Naive thymus-derived CD4-positive, alpha-beta T cell (primary cell): ENCODE data around the gene ATP5F1A. TPM values are rescaled to one million over a fixed set of nuclear protein-coding genes. Genes with fewer than 3 reads are reported as not detected.
"Not testable (repeated sequence)": the region's sequence is repeated elsewhere in the genome, so short reads cannot be mapped to it uniquely, and the experiment has no call there.

Source experiments
- ATAC-seq: fragments of 150-1000 bp; cut with Tn5 transposase; 2 replicates; pipeline ENCODE4 v1.10.0; 2021; ENCODE audit warnings: mild to moderate bottlenecking, moderate library complexity
- CTCF ChIA-PET: fragments of 350-600 bp; sonication (Branson Sonifier 250); formaldehyde crosslinking; loops from one replicate; lab custom pipeline; 2021; ENCODE audit warnings: antibody characterized with exemption; lab: Charles Lee
- POLR2A ChIA-PET: fragments of 350-600 bp; sonication (Branson Sonifier 250); formaldehyde crosslinking; loops from one replicate; lab custom pipeline; 2021; ENCODE audit warnings: antibody characterized with exemption, inconsistent platforms; lab: Charles Lee
- DNase-seq, 9 donors: peaks; one replicate each; pipeline versions ENCODE4 v3.0.0 to v3.0.0-alpha.2; 2020 to 2022; ENCODE audit warnings: mixed read lengths in 1 of 9
- H3K27ac ChIP-seq: one replicate; pipeline ENCODE4 v1.7.0; 2013; ENCODE audit warnings: mild to moderate bottlenecking, low read depth, low read length, moderate library complexity
- H3K27me3 ChIP-seq, 2 donors: one replicate each; pipeline ENCODE4 v1.7.0; 2013; ENCODE audit warnings: low read length in 2 of 2, mild to moderate bottlenecking in 2 of 2, moderate library complexity in 2 of 2; ENCODE audit not compliant: control insufficient read depth in 2 of 2, insufficient read depth in 2 of 2
- H3K36me3 ChIP-seq, 3 experiments: 1 replicate in 2 of 3; 2 replicates in 1 of 3; pipeline ENCODE4 v1.7.0; 2013; ENCODE audit warnings: low read length in 3 of 3, mild to moderate bottlenecking in 3 of 3, moderate library complexity in 1 of 3; ENCODE audit not compliant: insufficient read depth in 3 of 3, control insufficient read depth in 2 of 3
- H3K4me1 ChIP-seq, 2 donors: one replicate each; pipeline ENCODE4 v1.7.0; 2013; ENCODE audit warnings: low read length in 2 of 2, mild to moderate bottlenecking in 2 of 2, moderate library complexity in 1 of 2; ENCODE audit not compliant: control insufficient read depth in 2 of 2, insufficient read depth in 2 of 2
- H3K4me3 ChIP-seq: 2 replicates; pipeline ENCODE4 v1.7.0; 2013; ENCODE audit warnings: mild to moderate bottlenecking, low read length
- H3K9me3 ChIP-seq, 3 experiments: 1 replicate in 2 of 3; 2 replicates in 1 of 3; pipeline ENCODE4 v1.7.0; 2013; ENCODE audit warnings: low read length in 3 of 3; ENCODE audit not compliant: control insufficient read depth in 2 of 3
- H3K27ac Mint-ChIP-seq, 9 donors: one replicate each; pipeline ENCODE4 v1.8.0; 2020 to 2022; ENCODE audit warnings: mixed read lengths in 9 of 9, mild to moderate bottlenecking in 8 of 9, moderate library complexity in 5 of 9, inconsistent platforms in 2 of 9
- H3K27me3 Mint-ChIP-seq, 5 donors: one replicate each; pipeline ENCODE4 v1.8.0; 2021 to 2022; ENCODE audit warnings: mixed read lengths in 5 of 5, mild to moderate bottlenecking in 1 of 5
- H3K36me3 Mint-ChIP-seq, 5 donors: one replicate each; pipeline ENCODE4 v1.8.0; 2020 to 2022; ENCODE audit warnings: mixed read lengths in 5 of 5, mild to moderate bottlenecking in 3 of 5, inconsistent platforms in 1 of 5
- H3K4me1 Mint-ChIP-seq, 7 donors: one replicate each; pipeline ENCODE4 v1.8.0; 2020 to 2022; ENCODE audit warnings: mixed read lengths in 7 of 7, mild to moderate bottlenecking in 3 of 7, inconsistent platforms in 1 of 7
- H3K4me3 Mint-ChIP-seq, 10 donors: one replicate each; pipeline ENCODE4 v1.8.0; 2020 to 2022; ENCODE audit warnings: mild to moderate bottlenecking in 10 of 10, mixed read lengths in 10 of 10, moderate library complexity in 6 of 10, inconsistent platforms in 2 of 10
- H3K9me3 Mint-ChIP-seq, 11 donors: one replicate each; pipeline ENCODE4 v1.8.0; 2020 to 2022; ENCODE audit warnings: mixed read lengths in 11 of 11, mild to moderate bottlenecking in 4 of 11, inconsistent platforms in 1 of 11, moderate library complexity in 1 of 11
- intact Hi-C, 2 donors: fragments of 100-400 bp; cut with micrococcal nuclease; formaldehyde crosslinking; loops; one replicate each; pipeline ENCODE4 v1.15.1; 2023
- polyA plus RNA-seq, 2 donors: library from polyadenylated mRNA; unstranded; fragments of 300-500 nt; fragmentation: Illumina TruSeq; gene quantifications; one replicate each; pipeline ENCODE4 v1.2.3, GENCODE V29; 2021
- total RNA-seq, 6 experiments: library from RNA in 5 of 6; stranded (reverse) in 5 of 6; gene quantifications; 1 replicate in 5 of 6; 2 replicates in 1 of 6; pipeline ENCODE4 v1.2.3 and lab custom pipeline; 2021 to 2026

ATP5F1A gene
- total and polyA plus RNA-seq, 7 experiments from 2014 or later, result 181 to 541 (median 220) TPM

- Mint-ChIP-seq H3K9me3 (peaks cover 0 to 2% (median 0%) of the 10 kb centered on the region in 11 donors), H3K27me3 (peaks cover 0 to 2% (median 0%) of the 10 kb centered on the region in 5 donors), H3K27ac (peak overlapping the region in 3 of 9 donors; percentile 2 to 62 (median 47)), H3K4me3 (no peak overlapping the region), H3K4me1 (peaks cover 5 to 46% (median 32%) of the 10 kb centered on the region in 7 donors), H3K36me3 (peaks cover 0 to 5% (median 0%) of the 10 kb centered on the region in 5 donors)
- ChIA-PET CTCF (no interaction called here), POLR2A (no interaction called here)
- no peaks in the 10 kb centered on the region for H3K4me1 ChIP-seq
- H3K27ac ChIP-seq, result no peak overlapping the region
- no peaks in the 10 kb centered on the region for H3K36me3 ChIP-seq
- DNase-seq (no peak), ATAC-seq (no peak)
- H3K9me3 ChIP-seq, result no peaks in the 10 kb centered on the region
- H3K4me3 ChIP-seq, result no peak overlapping the region
- intact Hi-C loops, result loop anchor here in 1 of 2 donors (1.0 kb wide), 1 partner anchor 8 kb away; no protein-coding TSS in a partner anchor
- H3K27me3 ChIP-seq, result no peaks in the 10 kb centered on the region
Measured at GRCh38 chr18:46048641-46049040, 49.5 kb downstream of the ATP5F1A start.

GRCh38 chr18:46047369-46047768 lies 50.7 kb downstream of the ATP5F1A start:
- H3K4me3 Mint-ChIP-seq, H3K4me3 ChIP-seq, H3K9me3 Mint-ChIP-seq, intact Hi-C loops, DNase-seq, H3K36me3 Mint-ChIP-seq, H3K27ac ChIP-seq, H3K9me3 ChIP-seq, ATAC-seq, H3K36me3 ChIP-seq, H3K27me3 Mint-ChIP-seq, H3K27me3 ChIP-seq, CTCF ChIA-PET: not testable (repeated sequence)
- Mint-ChIP-seq H3K4me1 (peaks cover 8 to 46% (median 32%) of the 10 kb centered on the region in 7 donors), H3K27ac (peak overlapping the region in 1 of 9 donors; percentile 17)
- POLR2A ChIA-PET, result interaction anchor here (1.4 kb wide), 1 partner anchor 13 kb away, joined by 5 read pairs; no protein-coding TSS in a partner anchor
- H3K4me1 ChIP-seq, result peaks cover 5 to 12% of the 10 kb centered on the region in 2 donors

- POLR2A ChIA-PET, result interaction anchor here (1.4 kb wide), 1 partner anchor 12 kb away, joined by 5 read pairs; no protein-coding TSS in a partner anchor
- Histone ChIP-seq H3K27ac (no peak overlapping the region), H3K9me3 (no peaks in the 10 kb centered on the region), H3K36me3 (no peaks in the 10 kb centered on the region), H3K4me3 (no peak overlapping the region), H3K27me3 (no peaks in the 10 kb centered on the region), H3K4me1 (peaks cover 12 to 19% of the 10 kb centered on the region in 2 donors)
- H3K27me3 Mint-ChIP-seq, result peaks cover 0 to 2% (median 0%) of the 10 kb centered on the region in 5 donors
- CTCF ChIA-PET, result no interaction called here
- H3K27ac Mint-ChIP-seq, result peak overlapping the region in 5 of 9 donors; percentile 17 to 78 (median 65)
- peaks cover 0 to 8% (median 0%) of the 10 kb centered on the region in 5 donors for H3K36me3 Mint-ChIP-seq
- H3K4me3 Mint-ChIP-seq, result no peak overlapping the region
- no peak for ATAC-seq
- DNase-seq, result no peak
- H3K4me1 Mint-ChIP-seq, result peaks cover 14 to 48% (median 34%) of the 10 kb centered on the region in 7 donors
- intact Hi-C loops, result no loop called here
- H3K9me3 Mint-ChIP-seq, result peaks cover 0 to 2% (median 0%) of the 10 kb centered on the region in 11 donors
Measured at GRCh38 chr18:46046688-46047087, 51.4 kb downstream of the ATP5F1A start.

GRCh38 chr18:46046126-46046525 lies 52.0 kb downstream of the ATP5F1A start:
- Histone ChIP-seq H3K9me3 (no peaks in the 10 kb centered on the region), H3K4me1 (peaks cover 15 to 24% of the 10 kb centered on the region in 2 donors), H3K4me3 (no peak overlapping the region), H3K27ac (no peak overlapping the region), H3K36me3 (no peaks in the 10 kb centered on the region), H3K27me3 (no peaks in the 10 kb centered on the region)
- H3K27ac Mint-ChIP-seq, result peak overlapping the region in 6 of 9 donors; percentile 17 to 78 (median 60)
- peaks cover 0 to 2% (median 0%) of the 10 kb centered on the region in 5 donors for H3K27me3 Mint-ChIP-seq
- no peak overlapping the region for H3K4me3 Mint-ChIP-seq
- intact Hi-C loops, result no loop called here
- DNase-seq (no peak), ATAC-seq (no peak)
- peaks cover 19 to 47% (median 34%) of the 10 kb centered on the region in 7 donors for H3K4me1 Mint-ChIP-seq
- ChIA-PET CTCF (no interaction called here), POLR2A (interaction anchor here (1.4 kb wide), 1 partner anchor 12 kb away, joined by 5 read pairs; no protein-coding TSS in a partner anchor)
- peaks cover 0 to 8% (median 0%) of the 10 kb centered on the region in 5 donors for H3K36me3 Mint-ChIP-seq
- H3K9me3 Mint-ChIP-seq, result peaks cover 0 to 2% (median 0%) of the 10 kb centered on the region in 11 donors

- ChIA-PET POLR2A (interaction anchor here (1.0 to 1.2 kb wide), 3 partner anchors 8 to 14 kb away, joined by 4 to 7 read pairs (median 5); no protein-coding TSS in a partner anchor), CTCF (interaction anchor here (1.3 kb wide), 1 partner anchor 31 kb away, joined by 7 read pairs; no protein-coding TSS in a partner anchor)
- no peak for DNase-seq
- Mint-ChIP-seq H3K27me3 (no peaks in the 10 kb centered on the region), H3K4me3 (peak overlapping the region; percentile 27 to 82 (median 58)), H3K4me1 (peaks cover 29 to 62% (median 55%) of the 10 kb centered on the region in 7 donors), H3K27ac (peak overlapping the region; percentile 44 to 89 (median 75)), H3K9me3 (peaks cover 0 to 2% (median 0%) of the 10 kb centered on the region in 11 donors), H3K36me3 (peaks cover 5 to 17% (median 11%) of the 10 kb centered on the region in 5 donors)
- intact Hi-C loops, result loop anchor here (1.0 to 5.0 kb wide), 3 partner anchors 14 to 45 kb away; no protein-coding TSS in a partner anchor
- ATAC-seq, result no peak
- Histone ChIP-seq H3K27ac (no peak overlapping the region), H3K9me3 (no peaks in the 10 kb centered on the region), H3K36me3 (no peaks in the 10 kb centered on the region), H3K4me3 (no peak overlapping the region), H3K27me3 (no peaks in the 10 kb centered on the region), H3K4me1 (peaks cover 24 to 40% of the 10 kb centered on the region in 2 donors)
Measured at GRCh38 chr18:46042571-46043123, 55.4 kb downstream of the ATP5F1A start.

GRCh38 chr18:46040747-46041104 lies 57.4 kb downstream of the ATP5F1A start:
- Mint-ChIP-seq H3K4me1 (peaks cover 25 to 51% (median 44%) of the 10 kb centered on the region in 7 donors), H3K27ac (peak overlapping the region in 6 of 9 donors; percentile 19 to 75 (median 64)), H3K36me3 (peaks cover 5 to 19% (median 15%) of the 10 kb centered on the region in 5 donors), H3K9me3 (peaks cover 0 to 2% (median 0%) of the 10 kb centered on the region in 11 donors), H3K4me3 (peak overlapping the region in 7 of 10 donors; percentile 1 to 64 (median 32)), H3K27me3 (no peaks in the 10 kb centered on the region)
- CTCF ChIA-PET, result interaction anchor here (1.2 kb wide), 1 partner anchor 11 kb away, joined by 3 read pairs; no protein-coding TSS in a partner anchor
- no peaks in the 10 kb centered on the region for H3K36me3 ChIP-seq
- no peaks in the 10 kb centered on the region for H3K27me3 ChIP-seq
- peaks cover 24 to 40% of the 10 kb centered on the region in 2 donors for H3K4me1 ChIP-seq
- H3K9me3 ChIP-seq, result no peaks in the 10 kb centered on the region
- no peak overlapping the region for H3K4me3 ChIP-seq
- peak; percentile 53 for ATAC-seq
- intact Hi-C loops, result loop anchor here (1.0 to 5.0 kb wide), 2 partner anchors 8 to 43 kb away; no protein-coding TSS in a partner anchor
- POLR2A ChIA-PET, result interaction anchor here (0.7 to 1.3 kb wide), 3 partner anchors 12 to 44 kb away, joined by 3 to 5 read pairs (median 5); no protein-coding TSS in a partner anchor
- DNase-seq, result no peak
- H3K27ac ChIP-seq, result no peak overlapping the region
